8988T (cell line): Measurements from ENCODE around the gene SCIMP.
A peak's percentile ranks its signal among the peaks of the same experiment; 100 is the strongest.
"Not testable (repeated sequence)": the region's sequence is repeated elsewhere in the genome, so short reads cannot be mapped to it uniquely, and the experiment has no call there.

Experiments
- DNase-seq: peaks from one replicate; pipeline ENCODE4 v3.0.0; 2011

The SCIMP gene

DNA sequence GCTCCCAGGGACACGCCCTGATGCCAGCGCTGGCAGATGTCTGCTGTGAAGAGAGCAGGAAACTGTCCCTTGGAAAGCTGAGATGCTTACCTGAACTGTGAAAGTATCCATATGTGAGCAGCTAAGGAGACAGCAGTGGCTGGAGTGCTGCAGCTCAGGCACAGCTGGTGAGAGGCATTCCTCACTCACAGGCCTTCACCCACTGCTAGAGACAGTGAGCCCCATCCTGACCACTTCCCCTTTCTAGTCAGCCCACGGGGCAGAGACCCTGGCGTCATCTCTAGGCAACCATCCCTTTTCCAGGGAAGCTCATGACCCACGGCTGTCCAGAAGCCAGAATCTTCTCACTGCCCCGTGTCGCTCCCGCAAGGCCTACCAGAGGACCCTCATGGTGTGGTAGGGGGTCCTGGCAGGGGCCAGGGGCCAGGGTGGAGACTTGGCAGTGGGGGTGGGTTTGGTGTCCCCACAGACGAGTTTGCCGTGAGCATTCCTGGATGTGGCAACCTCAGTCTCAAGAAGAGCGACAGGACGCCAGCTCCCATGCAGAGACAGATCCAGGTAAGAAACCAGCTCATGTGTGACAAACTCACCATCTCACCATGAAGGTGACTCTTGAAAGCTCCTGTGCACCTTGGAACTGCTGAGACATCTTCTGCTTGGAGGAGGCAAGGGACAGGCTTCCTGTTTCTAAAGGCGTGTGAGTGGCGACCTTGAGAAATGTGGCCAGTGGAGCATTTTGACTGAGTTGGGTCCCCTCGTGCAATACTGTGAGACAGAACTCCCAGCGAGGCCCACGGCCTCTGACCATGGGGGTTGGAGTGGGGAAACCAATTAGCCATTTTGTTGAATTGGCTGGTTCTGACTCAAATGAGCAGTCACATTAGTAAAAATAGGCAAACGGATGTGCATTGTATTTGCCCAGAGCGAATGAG lies at the start of gene SCIMP:
SCIMP (minus strand) TSS at position 216 of the 932 bp plus-strand sequence; CDS start at position 111, 105 bp downstream.
- no peak for DNase-seq

DNA sequence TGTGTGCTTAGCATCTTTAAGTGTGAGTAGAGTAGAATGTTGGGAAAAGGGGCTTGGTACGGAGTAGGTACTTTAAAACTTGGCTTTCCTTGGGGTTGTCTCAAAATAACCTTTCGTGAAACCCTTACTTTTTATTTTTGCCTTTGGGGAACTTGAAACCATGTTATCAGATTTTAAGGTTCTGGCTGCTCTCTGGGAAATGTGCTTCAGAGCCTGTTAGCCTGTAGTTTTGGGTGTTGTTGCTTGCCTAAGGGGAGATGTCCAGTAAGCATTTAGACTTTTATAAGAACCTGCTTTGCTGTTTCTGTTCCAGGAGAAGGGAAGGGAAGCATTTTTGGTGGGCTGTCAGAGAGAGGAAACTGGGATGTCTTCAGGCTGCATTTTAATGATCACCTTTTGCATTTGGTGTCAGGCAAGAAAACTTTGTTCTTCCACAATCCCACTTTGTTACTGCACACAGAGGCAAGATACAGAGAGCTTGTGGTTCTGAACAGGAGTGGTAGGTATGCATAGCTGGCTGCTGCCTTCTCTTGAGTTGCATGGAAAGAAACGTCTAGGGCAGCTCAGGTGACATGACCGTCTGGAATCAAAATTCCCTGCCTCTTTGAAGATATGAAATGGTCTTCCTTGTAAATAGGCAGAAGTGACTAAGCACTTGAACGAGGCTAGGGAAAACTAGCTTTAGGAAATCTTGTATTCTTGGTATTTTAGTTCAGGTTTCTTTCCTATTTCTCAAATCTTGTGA lies 49.1 kb upstream of the SCIMP start:
- no peak for DNase-seq

DNA sequence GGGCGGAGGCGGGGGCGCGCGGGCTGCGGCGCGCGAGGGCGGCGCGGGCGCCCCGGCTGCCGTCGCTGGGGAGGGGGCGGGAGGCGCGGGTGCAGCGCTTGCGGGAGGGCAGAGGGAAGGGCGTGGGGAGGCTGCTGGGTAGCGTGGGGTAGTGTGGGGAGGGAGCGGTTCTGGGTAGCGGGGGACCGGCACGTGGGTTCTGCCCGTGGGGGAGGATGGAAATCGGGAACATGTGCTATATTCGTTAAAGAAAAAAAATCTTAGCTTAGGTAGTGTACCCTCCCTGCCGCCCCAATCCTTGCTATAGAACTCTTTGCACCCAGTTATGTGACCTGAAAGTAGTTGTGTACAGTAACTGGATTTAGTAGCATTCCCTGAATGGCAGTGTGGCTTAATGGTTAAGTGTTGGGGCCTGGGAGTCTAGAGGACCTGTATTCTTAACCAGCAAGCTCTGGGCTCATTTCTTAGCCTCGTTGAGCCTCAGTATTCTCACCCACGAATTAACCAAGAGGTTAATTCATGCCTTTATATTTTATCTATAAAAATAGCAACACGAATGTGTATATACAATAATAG lies 48.1 kb upstream of the SCIMP start:
- DNase-seq: no peak

DNA sequence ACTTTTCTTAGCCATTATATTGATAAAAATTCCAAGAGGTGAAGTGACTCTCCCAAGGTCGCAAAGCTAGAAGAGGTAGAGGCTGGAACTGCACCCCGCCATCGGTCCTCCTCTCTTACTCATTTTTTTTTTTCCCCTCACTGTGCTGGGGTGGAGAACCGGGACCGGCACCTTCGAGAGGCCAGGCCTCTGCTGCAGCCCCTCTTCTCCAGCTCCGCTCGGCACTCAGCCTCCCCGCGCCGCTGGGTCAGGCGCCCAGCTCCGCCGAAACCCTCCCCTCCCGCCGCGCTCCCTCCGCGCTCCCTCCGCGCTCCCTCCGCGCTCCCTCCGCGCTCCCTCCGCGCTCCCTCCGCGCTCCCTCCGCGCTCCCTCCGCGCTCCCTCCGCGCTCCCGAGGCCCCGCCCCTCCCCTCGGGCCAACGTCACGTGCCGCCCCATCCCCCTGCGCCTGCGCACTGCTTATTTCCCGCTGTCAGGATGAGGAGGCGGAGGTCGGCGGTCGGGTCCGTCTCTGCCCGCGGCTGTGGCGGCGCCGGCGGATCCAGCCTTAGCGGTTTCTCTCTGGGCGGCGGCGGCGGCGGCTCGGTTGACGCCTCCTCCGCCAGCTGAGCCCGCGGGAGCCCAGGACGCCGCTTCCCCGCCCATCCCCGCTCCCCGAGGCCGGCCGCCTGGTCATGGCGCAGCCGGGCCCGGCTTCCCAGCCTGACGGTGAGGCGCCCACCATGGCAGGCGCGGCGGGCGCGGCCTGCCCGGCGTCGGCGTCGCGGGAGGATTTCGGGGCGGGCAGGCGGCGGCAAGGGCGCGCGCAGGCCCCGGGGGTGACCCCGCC lies 47.4 kb upstream of the SCIMP start, which contains the start of gene RABEP1:
RABEP1 (plus strand) TSS at position 471 of the 828 bp plus-strand sequence; CDS start at position 674, 203 bp downstream.
- peak; percentile 70 for DNase-seq

DNA sequence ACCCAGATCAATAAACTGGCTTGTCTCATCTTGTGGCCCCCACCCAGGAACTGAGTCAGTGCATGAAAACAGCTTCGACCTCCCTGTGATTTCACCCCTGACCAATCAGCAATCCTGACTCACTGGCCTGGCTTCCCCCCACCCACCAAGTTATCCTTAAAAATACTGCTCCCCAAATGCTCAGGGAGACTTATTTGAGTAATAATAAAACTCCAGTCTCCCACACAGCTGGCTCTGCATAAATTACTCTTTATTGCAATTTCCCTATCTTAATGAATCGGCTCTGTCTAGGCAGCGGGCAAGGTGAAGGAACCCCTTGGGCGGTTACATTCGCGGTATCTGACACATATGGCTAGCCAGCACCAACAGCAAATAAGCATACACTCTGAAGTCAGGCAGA lies 37.7 kb upstream of the SCIMP start:
- no peak for DNase-seq

DNA sequence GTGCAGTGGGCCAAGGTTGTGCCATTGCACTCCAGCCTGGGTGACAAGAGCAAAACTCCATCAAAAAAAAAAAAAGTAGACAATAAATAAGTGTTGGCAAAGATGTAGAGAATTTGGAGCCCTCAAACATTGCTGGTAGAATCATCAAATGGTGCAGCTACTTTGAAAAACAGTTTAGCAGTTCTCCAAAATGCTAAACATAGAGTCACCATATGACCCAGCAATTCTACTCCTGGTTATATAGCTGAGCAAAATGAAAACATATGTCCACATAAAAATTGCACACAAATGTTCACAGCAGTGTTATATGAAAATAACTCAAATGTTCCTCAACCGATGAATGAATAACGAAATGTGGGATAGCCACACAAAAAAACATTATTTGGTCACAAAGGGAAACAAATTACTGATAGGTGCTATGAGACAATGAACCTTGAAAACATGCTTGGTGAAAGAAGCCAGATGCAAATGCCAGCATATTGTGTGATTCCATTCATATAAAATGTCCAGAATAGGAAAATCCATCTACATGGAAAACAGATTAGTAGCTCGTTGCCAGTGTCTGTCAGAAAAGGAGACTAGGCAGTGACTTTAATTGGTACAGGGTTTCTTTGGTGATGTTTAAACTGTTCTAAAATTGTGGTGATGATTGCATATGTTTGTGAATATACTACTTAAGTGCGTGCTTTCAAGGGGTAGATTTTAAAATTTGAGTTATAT lies 34.7 kb upstream of the SCIMP start:
- no peak for DNase-seq

DNA sequence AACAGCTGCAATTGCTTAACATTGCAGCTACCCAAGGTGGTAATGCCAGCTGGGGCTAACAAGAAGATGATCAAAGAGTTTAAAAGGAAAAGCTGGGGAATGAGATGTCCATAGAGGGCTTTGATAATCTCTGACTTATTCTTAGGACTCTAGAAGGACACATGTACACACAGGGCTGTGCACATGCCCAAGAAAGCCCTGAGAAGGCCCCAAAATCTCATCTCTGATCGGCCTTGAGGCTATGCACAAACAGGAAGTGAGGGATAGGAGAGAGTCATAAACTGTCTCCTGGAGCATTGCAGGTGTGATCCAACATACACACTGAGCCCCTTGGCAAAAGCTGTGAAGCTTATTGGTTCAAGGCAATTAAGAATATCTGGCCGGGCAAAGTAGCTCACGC lies 30.2 kb upstream of the SCIMP start:
- DNase-seq: no peak

DNA sequence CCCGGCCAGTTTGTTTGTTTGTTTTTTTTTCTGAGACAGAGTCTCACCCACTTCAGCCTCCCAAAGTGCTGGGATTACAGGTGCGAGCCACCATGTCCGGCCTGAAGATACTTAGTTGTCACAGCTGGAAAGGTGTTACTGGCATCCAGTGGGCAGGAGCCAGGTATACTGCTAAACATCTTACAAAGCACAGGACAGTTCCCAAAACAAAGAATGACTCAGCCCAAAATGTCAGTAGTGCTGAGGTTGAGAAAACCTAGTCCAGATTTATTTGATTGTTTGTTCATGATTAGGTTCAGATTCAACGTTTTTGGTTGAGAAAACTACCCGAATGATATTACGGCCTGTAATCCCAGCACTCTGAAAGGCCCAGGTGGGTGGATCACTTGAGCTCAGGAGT lies 28.8 kb upstream of the SCIMP start:
- DNase-seq: no peak

DNA sequence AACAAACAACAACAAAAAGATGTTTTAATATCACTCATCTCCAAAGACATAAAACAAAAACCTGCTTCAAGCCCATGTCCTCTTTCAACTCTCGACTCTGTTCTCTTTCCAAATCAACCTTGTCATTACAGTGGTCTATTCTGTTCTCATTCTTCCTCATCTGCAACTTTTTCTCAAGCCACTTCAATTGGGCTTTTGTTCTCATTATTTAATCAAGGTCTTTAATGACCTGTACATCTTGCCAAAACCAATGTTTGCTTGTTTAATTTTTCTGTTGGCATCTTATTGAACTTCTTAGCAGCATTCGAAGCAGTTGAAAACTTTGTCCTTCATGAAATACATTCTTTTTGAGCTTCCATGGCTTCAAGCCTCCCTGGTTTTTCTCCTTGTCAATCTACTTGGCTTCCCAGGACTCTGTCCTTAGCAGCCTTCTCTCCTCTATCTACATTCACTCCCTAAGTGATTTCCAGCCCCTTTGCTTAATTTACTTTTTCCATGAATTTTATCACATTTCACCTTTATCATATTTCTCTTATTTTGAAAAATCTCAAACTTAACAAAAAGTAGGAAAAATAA lies 27.8 kb upstream of the SCIMP start:
- DNase-seq: no peak

DNA sequence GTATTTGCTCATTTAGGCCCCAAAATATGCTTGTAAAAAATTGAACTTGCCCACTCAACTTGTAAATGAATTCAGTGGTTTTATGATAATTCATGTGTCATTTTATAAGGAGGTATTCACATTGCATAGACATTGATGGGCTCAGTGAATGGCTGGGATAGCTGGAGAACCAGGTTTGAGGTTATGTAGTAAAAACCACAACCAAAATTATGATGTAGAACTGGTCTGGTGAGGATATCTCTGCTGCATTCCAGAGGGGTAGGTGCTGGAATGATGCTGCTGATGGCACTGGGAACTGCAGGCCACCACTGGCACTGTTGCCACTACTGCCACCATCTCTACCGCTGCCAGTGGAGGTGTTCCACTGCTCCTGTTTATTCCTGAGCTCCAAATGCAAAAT lies 25.9 kb upstream of the SCIMP start:
- no peak for DNase-seq

DNA sequence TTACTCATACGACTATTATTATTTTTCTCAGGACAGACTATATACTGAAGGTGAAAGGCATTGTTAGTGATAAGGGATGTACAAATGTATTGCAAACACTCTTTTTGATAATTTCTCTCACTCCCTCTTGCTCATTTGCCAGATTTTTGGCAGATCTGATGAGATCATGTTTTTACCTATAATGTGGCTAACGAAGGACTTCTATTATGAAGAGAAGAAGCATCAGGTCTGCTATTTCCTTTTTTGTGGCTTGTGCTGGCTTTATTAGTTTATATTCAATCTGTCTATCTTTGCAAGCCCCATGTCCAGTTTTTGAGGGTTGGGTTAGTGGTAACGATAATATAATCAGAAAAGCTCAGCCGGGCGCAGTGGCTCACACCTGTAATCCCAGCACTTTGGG lies 22.5 kb upstream of the SCIMP start:
- no peak for DNase-seq

DNA sequence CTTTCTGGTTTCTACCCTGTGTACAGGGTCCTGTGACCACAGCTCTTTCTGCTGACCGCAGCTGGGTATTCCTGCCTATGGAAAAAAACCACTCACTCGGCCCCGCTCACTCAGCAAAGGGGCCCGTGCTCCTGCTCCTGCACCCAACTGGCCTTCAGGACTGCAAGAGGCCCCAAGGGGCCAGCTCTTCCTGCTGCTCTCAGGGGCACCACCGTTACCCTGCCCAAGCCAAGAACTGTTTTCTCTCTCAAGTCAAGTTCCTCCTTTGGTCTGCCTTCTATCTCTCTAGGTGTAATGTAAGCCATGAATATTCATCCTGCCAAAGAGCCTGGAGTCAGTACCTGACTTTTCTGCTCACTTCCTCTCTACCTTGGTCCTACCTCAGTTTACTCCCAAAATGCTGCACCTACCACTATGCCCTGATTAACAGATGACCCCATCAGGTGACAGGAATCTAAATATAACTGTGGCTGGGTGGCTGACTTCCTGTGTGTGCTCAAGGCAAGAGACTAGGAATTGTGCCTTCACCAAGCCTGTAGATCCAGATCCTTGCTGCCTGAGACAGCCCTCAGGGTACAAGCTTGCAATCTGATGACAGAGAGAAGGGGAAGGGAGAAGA lies 20.4 kb upstream of the SCIMP start:
- no peak for DNase-seq

DNA sequence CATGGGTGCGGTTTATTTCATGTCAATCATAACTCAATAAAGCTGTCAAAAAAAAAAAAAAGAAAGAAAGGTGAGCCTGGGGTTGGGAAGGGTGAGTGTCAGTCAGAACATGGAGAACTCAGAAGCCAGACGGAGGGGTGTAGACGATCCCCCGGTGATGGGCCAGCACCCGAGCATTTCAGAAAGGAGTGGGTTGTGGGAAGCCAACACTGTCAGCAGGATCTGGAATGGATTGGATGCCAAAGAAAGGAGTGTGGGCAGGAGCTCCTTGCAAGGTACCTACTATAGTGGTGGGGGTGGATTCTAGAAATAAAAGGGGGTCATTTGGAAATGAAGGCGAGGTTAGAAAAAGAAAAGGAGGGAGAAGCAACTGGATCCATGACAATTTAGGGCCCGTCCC lies 19.8 kb upstream of the SCIMP start:
- no peak for DNase-seq

DNA sequence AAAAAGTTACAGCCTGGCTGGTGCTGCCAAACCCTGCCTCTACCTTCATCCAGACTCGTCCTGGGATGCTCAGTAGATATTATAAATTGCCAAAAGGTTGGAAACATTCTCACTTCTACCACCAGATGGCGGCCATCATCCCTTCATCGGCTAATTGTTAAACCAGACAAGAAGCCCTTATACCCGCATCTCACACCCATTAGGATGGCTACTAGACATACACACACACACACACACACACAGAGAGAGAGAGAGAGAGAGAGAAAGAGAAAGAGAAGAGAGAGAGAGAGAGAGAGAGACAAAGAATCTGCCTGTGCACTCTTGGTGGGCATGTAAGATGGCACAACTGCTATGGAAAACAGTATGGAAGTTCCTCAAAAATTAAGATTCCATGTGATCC lies 15.0 kb upstream of the SCIMP start:
- DNase-seq: peak; percentile 33

DNA sequence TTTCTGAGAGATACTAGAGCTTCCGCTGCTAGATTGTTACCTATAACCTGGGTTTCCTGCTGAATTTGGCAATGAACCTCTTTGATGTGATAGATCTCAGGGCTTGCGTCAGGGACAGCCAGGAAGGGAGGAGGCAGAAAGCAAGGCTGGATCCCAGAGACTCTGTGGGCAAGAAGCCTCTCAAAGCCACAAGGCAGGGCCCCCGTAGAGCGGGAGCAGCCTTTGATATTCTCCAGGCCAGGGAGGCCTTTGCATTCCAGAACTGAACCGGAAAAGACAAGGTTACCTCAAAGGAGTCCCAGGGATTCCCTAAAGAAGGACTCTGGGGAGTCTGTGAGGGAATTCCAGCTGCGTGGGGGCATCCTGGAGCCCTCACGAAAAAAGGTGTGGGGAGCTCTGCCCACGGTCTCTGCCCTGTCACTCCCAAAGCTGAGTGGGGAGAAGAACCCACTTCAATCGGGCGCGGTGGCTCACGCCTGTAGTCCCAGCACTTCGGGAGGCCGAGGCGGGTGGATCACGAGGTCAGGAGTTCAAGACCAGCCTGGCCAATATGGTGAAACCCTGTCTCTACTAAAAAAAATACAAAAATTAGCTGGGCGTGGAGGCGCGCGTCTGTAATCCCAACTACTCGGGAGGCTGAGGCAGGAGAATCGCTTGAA lies 14.3 kb upstream of the SCIMP start:
- no peak for DNase-seq

DNA sequence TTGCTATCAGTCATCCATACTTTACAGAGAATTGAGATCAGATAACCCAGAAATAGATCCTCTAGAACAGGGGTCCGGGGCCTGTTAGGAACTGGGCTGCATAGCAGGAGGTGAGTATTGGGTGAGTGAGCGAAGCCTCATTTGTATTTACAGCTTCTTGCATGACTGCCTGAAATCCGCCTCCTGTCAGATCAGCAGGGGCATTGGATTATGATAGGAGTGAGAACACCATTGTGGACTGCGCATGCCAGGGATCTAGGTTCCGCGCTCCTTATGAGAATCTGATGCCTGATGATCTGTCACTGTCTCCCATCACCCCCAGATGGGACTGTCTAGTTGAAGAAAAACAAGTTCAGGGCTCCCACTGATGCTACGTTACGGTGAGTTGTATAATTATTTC lies 13.0 kb upstream of the SCIMP start:
- no peak for DNase-seq

DNA sequence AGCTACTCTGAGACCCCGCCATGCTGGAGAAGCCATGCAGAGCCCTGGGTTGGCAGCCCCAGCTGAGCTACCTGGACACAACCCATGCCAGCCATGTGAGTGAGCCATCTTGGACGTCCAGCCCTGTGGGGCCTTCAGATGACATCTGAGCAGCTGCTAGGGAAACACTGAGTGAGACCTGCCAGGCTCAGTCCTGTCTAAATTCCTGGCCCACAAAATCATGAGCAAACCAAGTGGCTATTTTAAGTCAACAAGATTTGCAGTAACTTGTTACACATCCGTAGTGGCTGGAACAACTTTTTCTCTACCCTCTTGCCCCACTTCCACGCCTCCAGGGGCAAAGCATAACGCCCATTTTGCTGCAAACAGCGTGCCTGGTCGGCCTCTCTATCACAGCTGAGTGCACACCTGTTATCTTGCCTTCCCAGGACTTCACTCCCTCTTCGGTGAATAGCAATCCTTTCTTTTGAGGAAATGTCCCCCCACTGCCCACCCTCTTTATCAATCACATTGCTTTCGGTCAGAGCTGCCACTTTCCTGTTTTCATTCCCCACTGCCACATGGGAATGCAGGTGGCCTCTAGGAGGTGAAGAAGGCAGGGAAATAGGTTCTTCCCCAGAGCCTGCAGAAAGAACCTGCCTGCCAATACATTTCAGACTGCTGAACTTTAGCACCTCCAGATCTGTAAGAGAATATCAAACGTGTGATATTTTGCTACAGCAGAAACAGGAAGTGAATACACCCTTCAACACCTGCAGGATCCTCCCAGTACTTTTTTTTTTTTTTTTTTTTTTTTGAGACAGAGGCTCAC lies 7.4 kb upstream of the SCIMP start:
- no peak for DNase-seq

DNA sequence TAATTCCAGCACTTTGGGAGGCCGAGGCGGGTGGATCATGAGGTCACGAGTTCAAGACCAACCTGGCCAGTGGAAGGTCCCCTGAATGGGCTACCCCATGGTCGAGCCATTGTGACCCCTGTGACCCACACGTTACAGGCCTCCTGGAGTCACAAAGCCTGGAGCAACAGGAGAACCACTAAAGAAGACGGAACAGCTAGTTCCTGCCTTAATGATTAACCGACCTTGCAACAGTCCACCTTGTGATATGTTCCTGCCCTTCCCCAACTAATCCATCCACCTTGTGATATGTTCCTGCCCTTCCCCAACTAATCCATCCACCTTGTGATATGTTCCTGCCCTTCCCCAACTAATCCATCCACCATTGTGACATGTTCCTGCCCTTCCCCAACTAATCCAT lies 5.1 kb upstream of the SCIMP start:
- not testable (repeated sequence) for DNase-seq

DNA sequence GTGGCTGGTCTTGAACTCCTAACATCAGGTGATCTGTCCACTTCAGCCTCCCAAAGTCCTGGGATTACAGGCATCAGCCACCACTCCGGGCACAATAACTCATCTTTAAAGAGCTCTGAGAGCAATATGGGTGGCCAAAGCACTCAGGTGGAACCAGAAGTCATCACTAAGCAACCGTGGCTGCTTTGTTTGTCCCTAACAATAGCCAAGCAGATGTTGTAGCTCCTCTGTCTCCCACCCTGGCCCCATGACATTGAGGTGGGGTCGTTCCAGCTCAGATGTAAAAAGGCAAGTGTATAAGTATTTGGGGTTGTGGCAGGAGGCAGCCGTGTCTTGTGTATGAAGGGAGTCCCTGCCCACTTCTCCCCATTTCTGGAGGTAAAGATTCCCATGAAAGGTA lies 3.7 kb upstream of the SCIMP start:
- no peak for DNase-seq

DNA sequence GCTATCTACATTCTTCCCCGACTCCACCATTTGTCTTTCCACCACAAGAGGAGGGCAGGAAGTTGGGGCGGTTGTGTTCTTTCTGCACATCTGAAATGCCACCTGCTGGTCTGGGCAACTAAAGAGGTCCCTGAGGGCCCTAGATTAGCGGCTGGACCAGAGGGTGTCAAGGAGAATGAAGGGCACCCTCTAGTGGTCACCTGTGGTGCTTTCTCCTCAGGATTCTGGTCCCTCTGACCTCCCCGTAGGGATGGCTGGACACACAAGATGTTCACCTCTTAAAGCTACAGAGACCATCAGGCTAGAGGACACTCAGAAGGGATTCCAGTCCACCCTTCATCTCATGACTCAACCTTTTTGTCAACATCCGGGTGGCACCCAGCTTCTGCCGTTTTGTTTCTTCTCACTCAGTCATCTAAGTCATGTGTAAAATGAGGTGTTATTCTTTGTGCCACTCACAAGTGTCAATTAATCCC lies 2.9 kb upstream of the SCIMP start:
- DNase-seq: peak; percentile 55
